Body of pancreas (tissue), 4 donors: Measurements from ENCODE around the gene DOK1. TPM values are rescaled to one million over a fixed set of nuclear protein-coding genes. Genes with fewer than 3 reads are reported as not detected.

Experiments used
- ATAC-seq: fragments of 150-250 bp; one replicate; pipeline ENCODE4 v1.9.1; 2016
- DNase-seq, 4 donors: peaks; one replicate each; pipeline ENCODE4 v3.0.0-alpha.2; 2019
- H3K27ac ChIP-seq, 4 donors: fragments of 200-600 bp; sonication (generic); 1 replicate in 3 of 4; 2 replicates in 1 of 4; pipeline versions ENCODE4 v1.5.1 to v1.6.1; 2016 to 2019; ENCODE audit warnings: mild to moderate bottlenecking in 1 of 4, mixed read lengths in 1 of 4, moderate library complexity in 1 of 4
- H3K27me3 ChIP-seq, 2 donors: fragments of 200-600 bp; sonication (generic); one replicate each; pipeline ENCODE4 v1.6.0; 2016; ENCODE audit warnings: mild to moderate bottlenecking in 1 of 2
- H3K36me3 ChIP-seq, 2 donors: fragments of 200-600 bp; sonication (generic); replicated peaks in 1 of 2; 2 replicates each; pipeline ENCODE4 v1.5.1; 2016; ENCODE audit warnings: low read depth in 2 of 2; ENCODE audit not compliant: insufficient read depth in 1 of 2
- H3K4me1 ChIP-seq: fragments of 200-600 bp; sonication (generic); one replicate; pipeline ENCODE4 v1.6.0; 2016
- H3K4me3 ChIP-seq, 2 donors: fragments of 200-600 bp; sonication (generic); 1 replicate in 1 of 2; 2 replicates in 1 of 2; pipeline ENCODE4 v1.5.1; 2016 to 2019
- H3K9me3 ChIP-seq, 3 donors: fragments of 200-600 bp; sonication (generic); 1 replicate in 2 of 3; 2 replicates in 1 of 3; pipeline ENCODE4 v1.5.1; 2016
- POLR2A ChIP-seq, 3 donors: fragments of 450-650 bp; IDR thresholded peaks; one replicate each; pipeline ENCODE4 v1.6.1; 2016; ENCODE audit warnings: antibody characterized with exemption in 3 of 3, mild to moderate bottlenecking in 2 of 3
- WGBS, 2 donors: methylation state at CpG; one replicate each; pipeline ENCODE4 v1.1.5; 2017; 5-methylcytosine and 5-hydroxymethylcytosine counted together
- intact Hi-C: fragments of 100-400 bp; cut with DNase I; formaldehyde crosslinking; loops from one replicate; pipeline ENCODE4 v1.15.1; 2023
- total RNA-seq, 2 donors: library from RNA; depleted of rRNA; stranded (reverse); fragments of >200 nt; gene quantifications; one replicate each; pipeline ENCODE4 v1.1.0, GENCODE V29; 2016
- TF ChIP-seq, protein P1 (sequence below), 7 experiments: fragments of 450-650 bp in 4 of 7; fragments of 200-600 bp in 3 of 7; sonication (generic) in 3 of 7; IDR thresholded peaks; one replicate each; pipeline ENCODE4 v1.5.1; 2016 to 2019; ENCODE audit warnings: antibody characterized with exemption in 7 of 7

Gene DOK1
- 10 to 100 TPM in 1 of 2 donors, 1 to 10 TPM in 1; 9.2 to 15.3 TPM for total RNA-seq

DNA sequence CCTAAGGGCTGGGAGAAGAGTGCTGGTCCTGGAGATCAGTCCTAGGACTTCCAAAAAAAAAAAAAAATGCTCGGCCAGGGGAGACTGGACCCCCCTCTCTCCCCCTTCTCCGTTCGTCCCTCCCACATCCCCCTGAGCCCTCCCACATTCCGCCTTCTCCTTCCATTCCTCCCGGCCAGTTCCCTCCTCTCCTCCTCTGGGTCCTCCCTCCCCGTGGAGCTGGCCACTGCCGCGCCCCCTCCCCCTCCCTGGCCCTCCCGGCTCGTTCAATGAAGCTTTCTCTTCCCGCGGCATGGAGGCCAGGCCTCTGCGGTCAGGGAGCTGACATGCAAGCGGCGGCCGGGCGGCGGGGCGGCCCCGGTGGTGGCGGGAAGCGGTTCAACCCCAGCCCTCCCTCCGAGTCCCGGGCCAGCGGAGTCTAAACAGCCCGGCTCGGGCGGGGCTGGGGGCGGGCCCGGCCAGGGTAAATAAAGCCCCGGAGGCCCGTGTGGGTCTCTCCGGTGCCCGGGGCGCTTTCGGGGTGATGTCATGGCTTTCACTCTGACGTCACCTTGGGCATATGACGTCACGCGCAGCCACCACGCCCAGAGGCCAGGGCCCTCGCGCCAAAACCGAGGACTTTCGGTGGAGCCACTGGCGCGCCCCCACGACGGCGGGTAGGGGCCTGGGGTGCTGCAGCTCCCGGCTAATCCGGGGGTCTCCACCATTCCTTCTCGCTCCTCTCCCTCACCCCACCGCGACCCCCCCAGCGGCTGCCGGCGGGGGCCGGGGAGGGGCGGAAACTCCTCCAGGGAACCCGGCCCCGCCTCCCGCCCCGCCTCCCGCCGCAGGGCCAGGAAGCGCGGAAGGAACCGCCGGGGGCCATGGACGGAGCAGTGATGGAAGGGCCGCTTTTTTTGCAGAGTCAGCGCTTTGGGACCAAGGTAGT, at the start of gene DOK1, which contains the start of gene LOXL3:
Gene DOK1 (plus strand): TSS at position 829 of the 928 bp plus-strand sequence. CDS start 35 bp downstream, at position 864.
Gene LOXL3 (minus strand): TSS at position 51 of the 928 bp plus-strand sequence. CDS start 1,308 bp downstream, outside the sequence.
- H3K9me3 ChIP-seq, result no peaks in the 10 kb centered on the region
- TF ChIP-seq POLR2A (IDR thresholded peaks at IDR 0.05), result peak in 2 of 3 donors; percentile 4 to 22
- TF ChIP-seq, protein P1, sequence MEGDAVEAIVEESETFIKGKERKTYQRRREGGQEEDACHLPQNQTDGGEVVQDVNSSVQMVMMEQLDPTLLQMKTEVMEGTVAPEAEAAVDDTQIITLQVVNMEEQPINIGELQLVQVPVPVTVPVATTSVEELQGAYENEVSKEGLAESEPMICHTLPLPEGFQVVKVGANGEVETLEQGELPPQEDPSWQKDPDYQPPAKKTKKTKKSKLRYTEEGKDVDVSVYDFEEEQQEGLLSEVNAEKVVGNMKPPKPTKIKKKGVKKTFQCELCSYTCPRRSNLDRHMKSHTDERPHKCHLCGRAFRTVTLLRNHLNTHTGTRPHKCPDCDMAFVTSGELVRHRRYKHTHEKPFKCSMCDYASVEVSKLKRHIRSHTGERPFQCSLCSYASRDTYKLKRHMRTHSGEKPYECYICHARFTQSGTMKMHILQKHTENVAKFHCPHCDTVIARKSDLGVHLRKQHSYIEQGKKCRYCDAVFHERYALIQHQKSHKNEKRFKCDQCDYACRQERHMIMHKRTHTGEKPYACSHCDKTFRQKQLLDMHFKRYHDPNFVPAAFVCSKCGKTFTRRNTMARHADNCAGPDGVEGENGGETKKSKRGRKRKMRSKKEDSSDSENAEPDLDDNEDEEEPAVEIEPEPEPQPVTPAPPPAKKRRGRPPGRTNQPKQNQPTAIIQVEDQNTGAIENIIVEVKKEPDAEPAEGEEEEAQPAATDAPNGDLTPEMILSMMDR (IDR thresholded peaks at IDR 0.05), result peak in 2 of 7 experiments; percentile 13 to 27
- H3K4me3 ChIP-seq, result peak within 1 kb of the TSS; percentile 43 to 64
- H3K4me1 ChIP-seq, result peaks cover 23% of the 10 kb centered on the region
- 1 to 3% methylated on average over 24 to 68 of the region's 73 CpGs for WGBS, 2 donors
- H3K27me3 ChIP-seq, result no peaks in the 10 kb centered on the region
- DNase-seq (peak; percentile 84 to 88 (median 86)), ATAC-seq (peak; percentile 87)
- intact Hi-C loops, result no loop called here
- peak within 1 kb of the TSS; percentile 43 to 85 (median 74) for H3K27ac ChIP-seq
- no peaks in the 10 kb centered on the region for H3K36me3 ChIP-seq

DNA sequence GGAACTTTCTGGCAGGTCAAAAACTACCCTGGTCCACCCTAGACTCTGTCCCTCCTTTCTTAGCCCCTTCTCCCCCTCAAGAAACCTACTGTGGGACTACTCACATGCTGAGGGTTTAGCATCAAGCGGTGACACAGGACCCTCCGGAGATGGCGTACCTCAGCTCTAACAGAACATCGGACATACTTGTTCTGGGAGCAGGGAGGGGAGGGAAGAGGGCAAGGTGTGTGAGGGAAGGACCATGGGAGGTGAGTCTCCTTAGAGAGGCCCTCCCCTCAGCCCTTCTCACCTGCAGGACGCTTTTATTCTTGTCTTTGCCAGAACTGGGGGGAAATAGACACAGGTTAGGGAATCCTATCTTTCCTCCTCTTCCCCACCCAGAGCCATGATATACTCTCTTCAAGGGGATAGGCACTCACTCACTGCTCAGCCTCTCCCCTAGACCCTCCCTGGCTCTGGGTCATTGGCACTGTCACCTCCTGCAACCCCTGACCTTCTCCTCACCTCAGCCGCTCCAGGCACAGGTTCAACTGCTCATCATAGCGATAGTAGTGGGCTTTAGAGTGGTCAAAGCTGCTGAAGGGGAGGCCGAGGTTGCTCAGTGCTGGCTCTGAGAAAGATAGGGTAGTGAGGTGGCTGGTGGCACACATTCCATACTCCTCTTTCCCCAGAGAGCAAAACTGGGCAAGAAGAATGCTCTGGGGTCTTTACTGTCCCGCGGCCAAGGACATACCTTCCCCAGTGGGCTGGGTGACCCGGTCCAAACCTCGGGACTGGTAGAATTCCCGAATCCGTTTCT, 48.9 kb upstream of the DOK1 start:
- H3K27ac ChIP-seq, result no peak overlapping the region
- H3K27me3 ChIP-seq, result peaks cover 0 to 2% of the 10 kb centered on the region in 2 donors
- DNase-seq (no peak), ATAC-seq (no peak)
- no peaks in the 10 kb centered on the region for H3K9me3 ChIP-seq
- no peak for TF ChIP-seq POLR2A (IDR thresholded peaks at IDR 0.05)
- TF ChIP-seq, protein P1 (IDR thresholded peaks at IDR 0.05), result no peak
- intact Hi-C loops, result no loop called here
- H3K4me1 ChIP-seq, result peaks cover 55% of the 10 kb centered on the region
- 91 to 95% methylated on average over 13 to 14 of the region's 14 CpGs for WGBS, 2 donors
- H3K4me3 ChIP-seq, result no peak overlapping the region
- no peaks in the 10 kb centered on the region for H3K36me3 ChIP-seq

DNA sequence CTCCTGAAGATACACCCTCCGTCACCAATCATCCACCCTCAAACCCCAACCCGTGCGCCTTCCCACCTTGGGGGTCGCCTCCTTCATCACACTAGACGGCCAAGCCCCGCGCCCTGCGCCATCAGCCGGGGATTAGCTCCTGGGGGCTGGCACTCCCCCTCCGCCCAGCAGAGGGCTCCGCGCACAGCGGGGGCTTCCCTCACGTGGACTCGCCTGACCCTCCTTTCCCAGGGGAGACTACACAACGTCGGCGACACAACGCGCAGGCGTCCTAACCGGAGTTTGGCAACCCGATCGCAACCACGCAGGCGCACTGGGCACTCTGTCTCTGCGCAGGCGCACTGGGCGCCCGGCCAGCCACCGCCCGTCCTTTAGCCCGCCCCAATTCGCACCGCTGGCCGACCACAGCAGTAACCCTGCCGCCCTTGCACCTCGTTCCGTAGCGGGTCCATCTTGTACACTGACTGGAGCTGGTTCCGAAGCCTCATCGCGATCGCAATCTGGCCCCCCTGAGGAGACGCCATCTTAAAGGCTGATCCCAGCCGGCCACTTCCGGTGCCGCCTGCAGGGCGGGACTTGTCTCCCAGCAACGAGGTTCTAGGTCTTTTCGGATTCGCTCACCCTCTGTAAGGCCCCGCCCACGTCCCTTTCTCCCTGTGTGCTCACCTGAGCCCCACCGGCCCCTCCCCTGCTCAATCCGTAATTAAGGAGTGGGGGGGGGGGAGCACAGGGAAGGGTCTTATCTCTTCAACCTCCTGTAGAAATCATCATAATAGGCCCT, 47.2 kb upstream of the DOK1 start, which contains the start of gene PCGF1:
Gene PCGF1 (minus strand): TSS at position 551 of the 781 bp plus-strand sequence. CDS start 27 bp downstream, at position 524.
- peak within 1 kb of the TSS; percentile 53 to 65 for H3K4me3 ChIP-seq
- DNase-seq (peak; percentile 100), ATAC-seq (peak; percentile 98)
- no peaks in the 10 kb centered on the region for H3K9me3 ChIP-seq
- H3K36me3 ChIP-seq, result no peaks in the 10 kb centered on the region
- peaks cover 0 to 9% of the 10 kb centered on the region in 2 donors for H3K27me3 ChIP-seq
- peaks cover 49% of the 10 kb centered on the region for H3K4me1 ChIP-seq
- TF ChIP-seq, protein P1 (IDR thresholded peaks at IDR 0.05), result peak in 4 of 7 experiments; percentile 25 to 36 (median 32)
- peak in 2 of 3 donors; percentile 73 to 81 for TF ChIP-seq POLR2A (IDR thresholded peaks at IDR 0.05)
- intact Hi-C loops, result no loop called here
- H3K27ac ChIP-seq, result peak within 1 kb of the TSS; percentile 96 to 99 (median 98)
- 0 to 1% methylated on average over 24 to 56 of the region's 56 CpGs for WGBS, 2 donors

DNA sequence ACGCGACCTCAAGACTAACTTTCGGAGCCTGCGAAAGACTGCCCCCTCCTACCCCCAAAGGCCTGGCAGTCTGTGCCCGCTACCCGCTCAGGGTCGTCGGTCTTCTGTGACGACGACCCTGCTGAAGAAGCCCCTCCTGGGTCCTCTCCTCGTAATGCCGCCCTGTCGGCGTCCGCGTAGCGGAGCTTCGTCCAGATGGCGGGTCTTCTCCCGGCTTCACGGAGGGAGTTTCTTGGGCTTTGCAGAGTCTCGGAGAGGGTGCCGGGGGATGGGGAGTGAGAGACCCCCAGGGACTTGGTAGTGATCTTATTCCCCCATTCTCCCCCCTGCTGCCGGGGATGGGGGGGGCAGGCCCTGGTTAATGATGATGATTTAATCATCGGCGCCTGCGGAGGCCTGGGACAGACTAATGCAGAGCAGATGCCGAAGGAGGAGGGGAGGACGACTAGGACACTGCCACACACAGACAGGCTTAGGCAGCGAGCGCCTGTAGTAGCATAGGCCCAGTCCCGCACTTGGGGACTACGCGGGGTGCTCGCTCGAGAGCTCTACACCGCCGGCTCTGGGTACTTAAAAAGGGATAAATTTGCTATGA, 46.5 kb upstream of the DOK1 start:
- Histone ChIP-seq H3K4me1 (peaks cover 43% of the 10 kb centered on the region), H3K36me3 (no peaks in the 10 kb centered on the region), H3K27me3 (peaks cover 0 to 14% of the 10 kb centered on the region in 2 donors), H3K27ac (peak overlapping the region; percentile 96 to 99 (median 98)), H3K9me3 (no peaks in the 10 kb centered on the region), H3K4me3 (peak overlapping the region; percentile 53 to 65)
- DNase-seq (peak in 1 of 4 donors; percentile 35), ATAC-seq (peak; percentile 7)
- TF ChIP-seq, protein P1 (IDR thresholded peaks at IDR 0.05), result no peak
- no peak for TF ChIP-seq POLR2A (IDR thresholded peaks at IDR 0.05)
- intact Hi-C loops, result no loop called here
- WGBS, 2 donors, result 9 to 25% methylated on average over 14 to 37 of the region's 38 CpGs
